Naive thymus-derived CD4-positive, alpha-beta T cell (primary cell): ENCODE results near the gene FGF23. TPM values are rescaled to one million over a fixed set of nuclear protein-coding genes. Genes with fewer than 3 reads are reported as not detected.

Source experiments
- ATAC-seq: fragments of 150-1000 bp; cut with Tn5 transposase; 2 replicates; pipeline ENCODE4 v1.10.0; 2021; ENCODE audit warnings: mild to moderate bottlenecking, moderate library complexity
- CTCF ChIA-PET: fragments of 350-600 bp; sonication (Branson Sonifier 250); formaldehyde crosslinking; loops from one replicate; lab custom pipeline; 2021; ENCODE audit warnings: antibody characterized with exemption; lab: Charles Lee
- POLR2A ChIA-PET: fragments of 350-600 bp; sonication (Branson Sonifier 250); formaldehyde crosslinking; loops from one replicate; lab custom pipeline; 2021; ENCODE audit warnings: antibody characterized with exemption, inconsistent platforms; lab: Charles Lee
- DNase-seq, 9 donors: peaks; one replicate each; pipeline versions ENCODE4 v3.0.0 to v3.0.0-alpha.2; 2020 to 2022; ENCODE audit warnings: mixed read lengths in 1 of 9
- H3K27ac ChIP-seq: one replicate; pipeline ENCODE4 v1.7.0; 2013; ENCODE audit warnings: mild to moderate bottlenecking, low read depth, low read length, moderate library complexity
- H3K27me3 ChIP-seq, 2 donors: one replicate each; pipeline ENCODE4 v1.7.0; 2013; ENCODE audit warnings: low read length in 2 of 2, mild to moderate bottlenecking in 2 of 2, moderate library complexity in 2 of 2; ENCODE audit not compliant: control insufficient read depth in 2 of 2, insufficient read depth in 2 of 2
- H3K36me3 ChIP-seq, 3 experiments: 1 replicate in 2 of 3; 2 replicates in 1 of 3; pipeline ENCODE4 v1.7.0; 2013; ENCODE audit warnings: low read length in 3 of 3, mild to moderate bottlenecking in 3 of 3, moderate library complexity in 1 of 3; ENCODE audit not compliant: insufficient read depth in 3 of 3, control insufficient read depth in 2 of 3
- H3K4me1 ChIP-seq, 2 donors: one replicate each; pipeline ENCODE4 v1.7.0; 2013; ENCODE audit warnings: low read length in 2 of 2, mild to moderate bottlenecking in 2 of 2, moderate library complexity in 1 of 2; ENCODE audit not compliant: control insufficient read depth in 2 of 2, insufficient read depth in 2 of 2
- H3K4me3 ChIP-seq: 2 replicates; pipeline ENCODE4 v1.7.0; 2013; ENCODE audit warnings: mild to moderate bottlenecking, low read length
- H3K9me3 ChIP-seq, 3 experiments: 1 replicate in 2 of 3; 2 replicates in 1 of 3; pipeline ENCODE4 v1.7.0; 2013; ENCODE audit warnings: low read length in 3 of 3; ENCODE audit not compliant: control insufficient read depth in 2 of 3
- H3K27ac Mint-ChIP-seq, 9 donors: one replicate each; pipeline ENCODE4 v1.8.0; 2020 to 2022; ENCODE audit warnings: mixed read lengths in 9 of 9, mild to moderate bottlenecking in 8 of 9, moderate library complexity in 5 of 9, inconsistent platforms in 2 of 9
- H3K27me3 Mint-ChIP-seq, 5 donors: one replicate each; pipeline ENCODE4 v1.8.0; 2021 to 2022; ENCODE audit warnings: mixed read lengths in 5 of 5, mild to moderate bottlenecking in 1 of 5
- H3K36me3 Mint-ChIP-seq, 5 donors: one replicate each; pipeline ENCODE4 v1.8.0; 2020 to 2022; ENCODE audit warnings: mixed read lengths in 5 of 5, mild to moderate bottlenecking in 3 of 5, inconsistent platforms in 1 of 5
- H3K4me1 Mint-ChIP-seq, 7 donors: one replicate each; pipeline ENCODE4 v1.8.0; 2020 to 2022; ENCODE audit warnings: mixed read lengths in 7 of 7, mild to moderate bottlenecking in 3 of 7, inconsistent platforms in 1 of 7
- H3K4me3 Mint-ChIP-seq, 10 donors: one replicate each; pipeline ENCODE4 v1.8.0; 2020 to 2022; ENCODE audit warnings: mild to moderate bottlenecking in 10 of 10, mixed read lengths in 10 of 10, moderate library complexity in 6 of 10, inconsistent platforms in 2 of 10
- H3K9me3 Mint-ChIP-seq, 11 donors: one replicate each; pipeline ENCODE4 v1.8.0; 2020 to 2022; ENCODE audit warnings: mixed read lengths in 11 of 11, mild to moderate bottlenecking in 4 of 11, inconsistent platforms in 1 of 11, moderate library complexity in 1 of 11
- intact Hi-C, 2 donors: fragments of 100-400 bp; cut with micrococcal nuclease; formaldehyde crosslinking; loops; one replicate each; pipeline ENCODE4 v1.15.1; 2023
- polyA plus RNA-seq, 2 donors: library from polyadenylated mRNA; unstranded; fragments of 300-500 nt; fragmentation: Illumina TruSeq; gene quantifications; one replicate each; pipeline ENCODE4 v1.2.3, GENCODE V29; 2021
- total RNA-seq, 6 experiments: library from RNA in 5 of 6; stranded (reverse) in 5 of 6; gene quantifications; 1 replicate in 5 of 6; 2 replicates in 1 of 6; pipeline ENCODE4 v1.2.3 and lab custom pipeline; 2021 to 2026

The FGF23 gene
- total and polyA plus RNA-seq, 7 experiments from 2014 or later = not detected

GRCh38 chr12:4325966-4326365, 53.5 kb downstream of the FGF23 start:
- intact Hi-C loops = loop anchor here in 1 of 2 donors (10.0 kb wide), 1 partner anchor 1511 kb away; the partner anchor contains the start of gene ITFG2

GRCh38 chr12:4324366-4324765, 55.1 kb downstream of the FGF23 start:
- intact Hi-C loops = loop anchor here in 1 of 2 donors (5.0 to 10.0 kb wide), 2 partner anchors 1247 to 1510 kb away; partner anchors contain the start of genes ITFG2 and TSPAN9
- no peaks in the 10 kb centered on the region for H3K9me3 Mint-ChIP-seq
- CTCF ChIA-PET = interaction anchor here (1.2 kb wide), 1 partner anchor 28 kb away, joined by 4 read pairs; no protein-coding TSS in a partner anchor
- peaks cover 22 to 72% (median 52%) of the 10 kb centered on the region in 7 donors for H3K4me1 Mint-ChIP-seq
- H3K27me3 Mint-ChIP-seq = no peaks in the 10 kb centered on the region
- DNase-seq (no peak), ATAC-seq (no peak)
- no peak overlapping the region for H3K4me3 ChIP-seq
- H3K36me3 ChIP-seq = peaks cover 0 to 3% (median 0%) of the 10 kb centered on the region in 3 experiments
- no peaks in the 10 kb centered on the region for H3K9me3 ChIP-seq
- POLR2A ChIA-PET = interaction anchor here (0.6 kb wide), 1 partner anchor 9 kb away, joined by 3 read pairs; no protein-coding TSS in a partner anchor
- H3K4me3 Mint-ChIP-seq = no peak overlapping the region
- H3K36me3 Mint-ChIP-seq = peaks cover 0 to 7% (median 2%) of the 10 kb centered on the region in 5 donors
- no peak overlapping the region for H3K27ac ChIP-seq
- H3K27ac Mint-ChIP-seq = no peak overlapping the region
- no peaks in the 10 kb centered on the region for H3K27me3 ChIP-seq
- peaks cover 14 to 15% of the 10 kb centered on the region in 2 donors for H3K4me1 ChIP-seq

More at GRCh38 chr12:4325966-4326365, 53.5 kb downstream of the FGF23 start:
- CTCF ChIA-PET = no interaction called here
- Mint-ChIP-seq H3K4me1 (peaks cover 14 to 75% (median 44%) of the 10 kb centered on the region in 7 donors), H3K27me3 (no peaks in the 10 kb centered on the region), H3K4me3 (no peak overlapping the region), H3K36me3 (peaks cover 0 to 12% (median 3%) of the 10 kb centered on the region in 5 donors), H3K9me3 (no peaks in the 10 kb centered on the region), H3K27ac (no peak overlapping the region)
- Histone ChIP-seq H3K9me3 (no peaks in the 10 kb centered on the region), H3K36me3 (peaks cover 0 to 4% (median 0%) of the 10 kb centered on the region in 3 experiments), H3K27ac (no peak overlapping the region), H3K27me3 (no peaks in the 10 kb centered on the region), H3K4me3 (no peak overlapping the region), H3K4me1 (peaks cover 14 to 15% of the 10 kb centered on the region in 2 donors)
- POLR2A ChIA-PET = no interaction called here
- DNase-seq (no peak), ATAC-seq (no peak)

- ChIA-PET CTCF (interaction anchor here (0.6 to 1.5 kb wide), 3 partner anchors 100 to 438 kb away, joined by 3 to 4 read pairs (median 4); no protein-coding TSS in a partner anchor), POLR2A (no interaction called here)
- Histone ChIP-seq H3K4me3 (no peak overlapping the region), H3K36me3 (peaks cover 0 to 3% (median 0%) of the 10 kb centered on the region in 3 experiments), H3K9me3 (no peaks in the 10 kb centered on the region), H3K27me3 (no peaks in the 10 kb centered on the region), H3K27ac (no peak overlapping the region), H3K4me1 (peaks cover 14 to 15% of the 10 kb centered on the region in 2 donors)
- DNase-seq = no peak
- H3K4me3 Mint-ChIP-seq = peak overlapping the region in 7 of 10 donors; percentile 14 to 97 (median 39)
- intact Hi-C loops = loop anchor here in 1 of 2 donors (5.0 to 10.0 kb wide), 2 partner anchors 1246 to 1509 kb away; partner anchors contain the start of genes ITFG2 and TSPAN9
- no peaks in the 10 kb centered on the region for H3K27me3 Mint-ChIP-seq
- ATAC-seq = no peak
- peak overlapping the region in 4 of 9 donors; percentile 5 to 48 (median 27) for H3K27ac Mint-ChIP-seq
- peaks cover 22 to 70% (median 50%) of the 10 kb centered on the region in 7 donors for H3K4me1 Mint-ChIP-seq
- peaks cover 0 to 7% (median 0%) of the 10 kb centered on the region in 5 donors for H3K36me3 Mint-ChIP-seq
- no peaks in the 10 kb centered on the region for H3K9me3 Mint-ChIP-seq
Measured at GRCh38 chr12:4323396-4323795, 56.1 kb downstream of the FGF23 start.

DNA sequence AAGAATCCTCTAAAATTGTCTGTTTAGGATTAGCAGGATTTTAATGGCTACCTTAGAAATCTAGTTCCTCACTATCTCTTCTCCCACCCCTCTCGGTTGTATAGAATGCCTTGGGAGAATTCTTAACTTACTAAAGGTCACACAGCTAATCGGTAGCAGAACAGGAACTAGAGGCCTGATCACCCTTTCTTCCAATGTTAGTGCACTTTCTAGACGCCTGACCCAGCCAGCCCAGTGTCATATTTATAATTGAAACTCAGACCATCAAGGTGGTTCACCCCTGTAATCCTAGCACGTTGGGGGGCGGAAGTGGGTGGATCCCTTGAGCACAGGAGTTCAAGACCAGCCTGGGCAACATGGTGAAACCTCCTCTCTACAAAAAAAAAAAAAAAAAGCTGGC, 56.8 kb downstream of the FGF23 start:
- H3K4me3 ChIP-seq = no peak overlapping the region
- Mint-ChIP-seq H3K27ac (peak overlapping the region in 8 of 9 donors; percentile 22 to 88 (median 62)), H3K36me3 (peaks cover 0 to 7% (median 0%) of the 10 kb centered on the region in 5 donors), H3K4me3 (peak overlapping the region; percentile 5 to 97 (median 61)), H3K9me3 (no peaks in the 10 kb centered on the region), H3K4me1 (peaks cover 22 to 66% (median 50%) of the 10 kb centered on the region in 7 donors), H3K27me3 (no peaks in the 10 kb centered on the region)
- no peaks in the 10 kb centered on the region for H3K27me3 ChIP-seq
- H3K9me3 ChIP-seq = no peaks in the 10 kb centered on the region
- DNase-seq = no peak
- CTCF ChIA-PET = interaction anchor here (1.0 to 1.5 kb wide), 5 partner anchors 325 to 607 kb away, joined by 3 to 4 read pairs (median 4); no protein-coding TSS in a partner anchor
- ATAC-seq = no peak
- intact Hi-C loops = loop anchor here in 1 of 2 donors (5.0 to 10.0 kb wide), 2 partner anchors 1245 to 1508 kb away; partner anchors contain the start of genes ITFG2 and TSPAN9
- peaks cover 0 to 3% (median 0%) of the 10 kb centered on the region in 3 experiments for H3K36me3 ChIP-seq
- H3K4me1 ChIP-seq = peaks cover 14 to 15% of the 10 kb centered on the region in 2 donors
- no peak overlapping the region for H3K27ac ChIP-seq
- POLR2A ChIA-PET = interaction anchor here (0.6 to 0.9 kb wide), 2 partner anchors 8 to 208 kb away, joined by 4 to 6 read pairs; no protein-coding TSS in a partner anchor

DNA sequence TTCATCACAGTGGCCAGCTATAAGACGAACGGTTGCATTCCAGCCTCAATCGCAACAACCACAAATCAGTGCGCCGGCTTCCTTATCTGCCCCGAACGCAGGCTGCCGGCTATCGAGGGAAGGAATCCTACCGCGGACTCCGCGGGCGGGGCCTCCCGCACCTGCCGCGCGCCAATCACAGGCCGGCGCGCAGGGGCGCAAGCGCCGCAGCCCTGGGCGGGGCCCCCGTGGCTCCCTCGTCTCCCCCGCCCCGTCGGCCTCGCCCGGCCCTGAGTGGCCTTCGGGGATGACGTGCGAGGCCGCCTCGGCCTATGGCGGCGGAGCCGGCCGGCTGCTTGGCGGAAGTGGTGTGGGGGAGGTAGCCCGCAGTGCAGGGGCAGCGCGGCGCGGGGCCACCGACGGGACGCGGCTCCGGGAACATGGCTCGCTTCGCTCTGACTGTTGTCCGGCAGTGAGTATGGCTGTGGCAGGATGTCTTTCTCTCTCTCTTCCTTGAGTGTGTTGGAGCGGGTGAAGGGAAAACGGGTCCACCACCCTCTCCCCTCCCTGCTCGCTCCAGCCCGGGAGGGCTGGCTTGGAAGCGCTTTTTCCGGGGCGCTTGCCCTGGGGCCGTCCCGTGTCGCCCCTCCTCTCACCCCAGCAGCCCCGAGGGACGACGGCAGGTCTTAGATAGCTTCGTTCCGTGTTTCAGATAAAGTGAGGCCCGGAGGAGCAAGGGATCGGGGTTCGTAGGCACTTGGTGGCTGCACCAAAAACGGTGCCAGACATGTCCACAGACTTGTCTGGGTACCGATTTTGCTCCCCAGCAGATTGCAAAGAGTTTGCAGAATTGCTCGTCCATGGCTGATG, 58.4 kb downstream of the FGF23 start, which contains the start of gene TIGAR:
Gene TIGAR, plus strand, starts transcription at position 361 of the 849 bp plus-strand sequence. Its CDS starts 59 bp downstream, at position 420.
- CTCF ChIA-PET = interaction anchor here (0.5 to 1.0 kb wide), 3 partner anchors 12 to 311 kb away, joined by 3 to 4 read pairs (median 3); no protein-coding TSS in a partner anchor
- no peaks in the 10 kb centered on the region for H3K9me3 ChIP-seq
- Mint-ChIP-seq H3K36me3 (peaks cover 0 to 7% (median 0%) of the 10 kb centered on the region in 5 donors), H3K4me3 (peak within 1 kb of the TSS; percentile 83 to 97 (median 95)), H3K9me3 (no peaks in the 10 kb centered on the region), H3K27ac (peak within 1 kb of the TSS; percentile 74 to 96 (median 92)), H3K27me3 (no peaks in the 10 kb centered on the region), H3K4me1 (peaks cover 21 to 53% (median 46%) of the 10 kb centered on the region in 7 donors)
- DNase-seq (peak; percentile 86 to 97 (median 90)), ATAC-seq (peak; percentile 99)
- POLR2A ChIA-PET = interaction anchor here (0.6 to 1.5 kb wide), 7 partner anchors 9 to 370 kb away, joined by 3 to 5 read pairs (median 3); no protein-coding TSS in a partner anchor
- peak within 1 kb of the TSS; percentile 85 for H3K4me3 ChIP-seq
- intact Hi-C loops = loop anchor here (1.0 to 10.0 kb wide), 9 partner anchors 16 to 1506 kb away; partner anchors contain the start of genes PARP11 (in 2 of the 2), RAD51AP1 (in 2 of the 2), CRACR2A (in 1 of the 2) and ITFG2 (in 1 of the 2)
- H3K27ac ChIP-seq = peak within 1 kb of the TSS; percentile 84
- peaks cover 0 to 3% (median 0%) of the 10 kb centered on the region in 3 experiments for H3K36me3 ChIP-seq
- H3K27me3 ChIP-seq = no peaks in the 10 kb centered on the region
- H3K4me1 ChIP-seq = peaks cover 14 to 15% of the 10 kb centered on the region in 2 donors
